Gastrocnemius medialis (tissue), 4 donors: ENCODE results near the gene SEC11C. TPM values are rescaled to one million over a fixed set of nuclear protein-coding genes. Genes with fewer than 3 reads are reported as not detected.

Experiments used
- ATAC-seq, 2 donors: fragments of 150-250 bp; one replicate each; pipeline ENCODE4 v1.9.1; 2016
- DNase-seq, 2 donors: peaks; one replicate each; pipeline ENCODE4 v3.0.0-alpha.2; 2019
- H3K27ac ChIP-seq, 4 donors: fragments of 200-600 bp; sonication (generic); 1 replicate in 1 of 4; 2 replicates in 3 of 4; pipeline ENCODE4 v1.5.1; 2016 to 2018; ENCODE audit warnings: mild to moderate bottlenecking in 2 of 4, moderate library complexity in 1 of 4
- H3K27me3 ChIP-seq, 3 donors: fragments of 200-600 bp; sonication (generic) in 2 of 3; 1 replicate in 1 of 3; 2 replicates in 2 of 3; pipeline versions ENCODE4 v1.5.1 to v1.6.0; 2016 to 2019; ENCODE audit warnings: mild to moderate bottlenecking in 1 of 3, moderate library complexity in 1 of 3
- H3K36me3 ChIP-seq, 2 donors: fragments of 200-600 bp; sonication (generic) in 1 of 2; one replicate each; pipeline ENCODE4 v1.5.1; 2017 to 2018
- H3K4me1 ChIP-seq, 2 donors: fragments of 200-600 bp; sonication (generic) in 1 of 2; one replicate each; pipeline ENCODE4 v1.5.1; 2016 to 2017; ENCODE audit warnings: mild to moderate bottlenecking in 2 of 2
- H3K4me3 ChIP-seq, 4 donors: fragments of 200-600 bp; sonication (generic) in 3 of 4; 1 replicate in 1 of 4; 2 replicates in 3 of 4; pipeline ENCODE4 v1.5.1; 2016 to 2019; ENCODE audit warnings: mild to moderate bottlenecking in 2 of 4
- H3K9me3 ChIP-seq, 3 donors: fragments of 200-600 bp; sonication (generic) in 2 of 3; 1 replicate in 1 of 3; 2 replicates in 2 of 3; pipeline ENCODE4 v1.5.1; 2016 to 2019
- POLR2A ChIP-seq, 2 donors: fragments of 450-650 bp; IDR thresholded peaks; one replicate each; pipeline ENCODE4 v1.6.1; 2017; ENCODE audit warnings: antibody characterized with exemption in 2 of 2, mild to moderate bottlenecking in 2 of 2, moderate library complexity in 2 of 2
- in situ Hi-C, 4 donors: fragments of 200-750 bp; cut with MboI; loops; one replicate each; pipeline versions ENCODE4 v1.15.0 to v1.8.0; 2017; ENCODE audit warnings: low sequenced_read_pairs in 4 of 4
- intact Hi-C: fragments of 100-400 bp; cut with DNase I; formaldehyde crosslinking; loops from one replicate; pipeline ENCODE4 v1.15.1; 2023; ENCODE audit warnings: low total_unique reads
- total RNA-seq, 4 donors: library from RNA; depleted of rRNA; stranded (reverse); fragments of >200 nt; gene quantifications; one replicate each; pipeline versions ENCODE4 v1.1.0 to v1.2.3, GENCODE V29; 2016
- TF ChIP-seq, protein P1 (sequence below), 5 experiments: fragments of 450-650 bp in 3 of 5; fragments of 200-600 bp in 2 of 5; sonication (generic) in 2 of 5; IDR thresholded peaks in 4 of 5; conservative IDR thresholded peaks in 1 of 5; 1 replicate in 4 of 5; 2 replicates in 1 of 5; pipeline ENCODE4 v1.5.1; 2016 to 2019; ENCODE audit warnings: antibody characterized with exemption in 5 of 5, mild to moderate bottlenecking in 3 of 5, moderate library complexity in 3 of 5

SEC11C gene
- total RNA-seq, 4 donors from 2014 or later: 7.7 to 17.1 (median 13.1) TPM

DNA sequence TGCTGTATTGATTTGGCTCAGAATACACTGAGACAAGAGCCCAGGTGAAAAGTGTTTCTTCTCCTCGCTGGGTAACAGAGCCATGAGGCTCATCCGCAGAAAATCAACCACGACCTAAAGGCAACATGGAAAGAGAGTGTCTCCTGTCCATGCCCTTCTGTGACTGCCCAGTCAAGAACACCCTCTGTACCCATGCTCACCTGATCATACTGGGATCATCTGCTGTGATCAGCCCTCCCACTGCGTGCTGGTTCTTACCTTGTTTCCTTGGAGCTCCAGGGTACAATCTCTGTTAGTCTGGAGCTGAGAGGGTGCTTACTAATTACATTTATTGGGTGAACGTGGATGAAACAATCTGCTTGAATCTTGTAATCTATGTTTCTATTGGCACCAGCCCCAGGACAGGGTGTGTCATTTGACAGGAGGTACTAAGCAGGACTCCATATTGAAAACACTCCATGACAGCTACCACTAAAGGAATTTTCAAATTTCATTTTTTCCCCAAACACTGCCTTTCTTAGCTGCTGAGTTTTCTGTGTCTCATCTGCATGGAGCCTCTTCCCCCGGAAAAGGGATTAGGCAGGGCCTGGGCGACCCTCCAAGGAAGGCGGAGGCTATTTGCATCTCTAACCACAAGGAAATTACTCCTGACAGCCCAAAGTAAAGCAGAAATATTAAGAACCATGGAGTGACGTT, 40.6 kb downstream of the SEC11C start:
- in situ Hi-C loops: no loop called here
- peaks cover 0 to 3% (median 0%) of the 10 kb centered on the region in 3 donors for H3K27me3 ChIP-seq

DNA sequence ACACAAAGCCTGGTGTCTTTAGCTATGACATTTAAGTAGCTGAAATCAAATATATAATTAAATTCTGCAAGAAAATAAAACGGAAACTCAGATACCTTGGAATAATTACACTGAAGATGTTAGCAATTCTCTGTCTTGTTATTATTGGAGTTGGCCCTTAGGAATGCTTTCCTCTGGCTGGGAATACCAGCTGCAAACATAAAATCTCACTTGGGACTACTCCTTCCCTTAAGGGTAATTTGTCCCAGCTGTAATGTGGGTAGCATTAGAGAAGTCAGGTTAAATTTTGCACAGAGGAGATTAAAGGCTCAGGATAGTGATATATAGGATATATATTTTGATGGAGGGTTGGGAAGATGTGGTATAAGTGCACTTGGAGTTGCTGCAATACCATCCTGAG, 43.0 kb downstream of the SEC11C start:
- Histone ChIP-seq H3K27me3 (peaks cover 0 to 3% (median 0%) of the 10 kb centered on the region in 3 donors), H3K4me3 (no peak overlapping the region), H3K4me1 (no peaks in the 10 kb centered on the region), H3K36me3 (no peaks in the 10 kb centered on the region), H3K9me3 (no peaks in the 10 kb centered on the region), H3K27ac (no peak overlapping the region)
- DNase-seq: no peak
- no peak for ATAC-seq
- TF ChIP-seq, protein P1, sequence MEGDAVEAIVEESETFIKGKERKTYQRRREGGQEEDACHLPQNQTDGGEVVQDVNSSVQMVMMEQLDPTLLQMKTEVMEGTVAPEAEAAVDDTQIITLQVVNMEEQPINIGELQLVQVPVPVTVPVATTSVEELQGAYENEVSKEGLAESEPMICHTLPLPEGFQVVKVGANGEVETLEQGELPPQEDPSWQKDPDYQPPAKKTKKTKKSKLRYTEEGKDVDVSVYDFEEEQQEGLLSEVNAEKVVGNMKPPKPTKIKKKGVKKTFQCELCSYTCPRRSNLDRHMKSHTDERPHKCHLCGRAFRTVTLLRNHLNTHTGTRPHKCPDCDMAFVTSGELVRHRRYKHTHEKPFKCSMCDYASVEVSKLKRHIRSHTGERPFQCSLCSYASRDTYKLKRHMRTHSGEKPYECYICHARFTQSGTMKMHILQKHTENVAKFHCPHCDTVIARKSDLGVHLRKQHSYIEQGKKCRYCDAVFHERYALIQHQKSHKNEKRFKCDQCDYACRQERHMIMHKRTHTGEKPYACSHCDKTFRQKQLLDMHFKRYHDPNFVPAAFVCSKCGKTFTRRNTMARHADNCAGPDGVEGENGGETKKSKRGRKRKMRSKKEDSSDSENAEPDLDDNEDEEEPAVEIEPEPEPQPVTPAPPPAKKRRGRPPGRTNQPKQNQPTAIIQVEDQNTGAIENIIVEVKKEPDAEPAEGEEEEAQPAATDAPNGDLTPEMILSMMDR (IDR thresholded peaks at IDR 0.05 in 4 of 5, conservative IDR thresholded peaks at IDR 0.05 in 1 of 5): no peak
- no peak for TF ChIP-seq POLR2A (IDR thresholded peaks at IDR 0.05)
- in situ Hi-C loops: no loop called here
- intact Hi-C loops: no loop called here

More for the DNA sequence above, 40.6 kb downstream of the SEC11C start:
- Histone ChIP-seq H3K27ac (no peak overlapping the region), H3K36me3 (no peaks in the 10 kb centered on the region), H3K4me1 (no peaks in the 10 kb centered on the region), H3K4me3 (no peak overlapping the region), H3K9me3 (no peaks in the 10 kb centered on the region)
- ATAC-seq (no peak), DNase-seq (no peak)
- intact Hi-C loops: no loop called here
- TF ChIP-seq, protein P1 (IDR thresholded peaks at IDR 0.05 in 4 of 5, conservative IDR thresholded peaks at IDR 0.05 in 1 of 5): no peak
- no peak for TF ChIP-seq POLR2A (IDR thresholded peaks at IDR 0.05)

DNA sequence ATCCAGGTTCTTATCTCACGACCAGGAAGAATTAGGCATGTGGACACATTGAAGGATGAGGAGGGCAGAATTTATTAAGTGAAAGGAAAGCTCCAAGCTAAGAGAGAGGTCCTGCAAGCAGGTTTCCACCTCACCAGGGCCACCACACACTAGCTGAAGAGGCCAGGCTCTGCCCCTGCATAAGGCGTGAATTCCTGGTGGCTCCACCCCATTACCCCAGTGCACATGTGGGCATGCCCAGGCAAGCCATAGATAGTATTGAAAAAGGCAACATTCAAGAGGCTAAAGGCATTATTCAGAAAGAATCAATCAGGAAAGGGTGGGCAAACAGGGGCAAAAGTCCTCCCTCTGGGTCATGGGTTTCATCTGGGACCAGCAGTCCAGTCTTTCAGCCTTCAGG, 49.3 kb downstream of the SEC11C start:
- intact Hi-C loops: no loop called here
- H3K27me3 ChIP-seq: no peaks in the 10 kb centered on the region
- H3K27ac ChIP-seq: no peak overlapping the region
- DNase-seq (no peak), ATAC-seq (no peak)
- TF ChIP-seq, protein P1 (IDR thresholded peaks at IDR 0.05 in 4 of 5, conservative IDR thresholded peaks at IDR 0.05 in 1 of 5): no peak
- no peak for TF ChIP-seq POLR2A (IDR thresholded peaks at IDR 0.05)
- no peak overlapping the region for H3K4me3 ChIP-seq
- no peaks in the 10 kb centered on the region for H3K4me1 ChIP-seq
- H3K36me3 ChIP-seq: no peaks in the 10 kb centered on the region
- no peaks in the 10 kb centered on the region for H3K9me3 ChIP-seq
- in situ Hi-C loops: no loop called here

DNA sequence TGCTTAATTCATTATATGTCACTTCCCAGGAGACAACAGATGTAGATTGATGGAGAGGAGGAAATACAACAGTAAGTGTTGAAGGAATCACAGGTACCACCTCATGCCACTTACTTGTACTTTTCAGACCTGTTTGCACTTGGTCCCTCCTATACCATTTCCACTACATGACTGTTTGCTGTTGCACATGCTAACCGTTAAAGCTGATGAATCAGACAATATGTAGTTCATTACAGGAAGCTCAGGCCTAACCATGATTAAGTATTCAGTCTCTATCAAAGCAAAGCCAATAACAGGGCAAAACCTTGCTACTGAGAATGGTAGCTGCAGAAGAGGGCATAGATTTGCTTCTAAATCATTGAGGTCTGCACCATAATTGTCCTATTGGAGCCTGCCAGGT, 50.1 kb downstream of the SEC11C start:
- Histone ChIP-seq H3K4me1 (no peaks in the 10 kb centered on the region), H3K4me3 (no peak overlapping the region), H3K27ac (no peak overlapping the region), H3K36me3 (no peaks in the 10 kb centered on the region), H3K27me3 (no peaks in the 10 kb centered on the region), H3K9me3 (no peaks in the 10 kb centered on the region)
- in situ Hi-C loops: no loop called here
- no peak for TF ChIP-seq POLR2A (IDR thresholded peaks at IDR 0.05)
- TF ChIP-seq, protein P1 (IDR thresholded peaks at IDR 0.05 in 4 of 5, conservative IDR thresholded peaks at IDR 0.05 in 1 of 5): no peak
- DNase-seq (no peak), ATAC-seq (no peak)
- intact Hi-C loops: no loop called here
